KOPT-K1 (cell line): ENCODE results near the gene DHX34.
"Not testable (repeated sequence)": the region's sequence is repeated elsewhere in the genome, so short reads cannot be mapped to it uniquely, and the experiment has no call there.

ENCODE experiments used
- H3K27ac ChIP-seq: fragments of 200-600 bp; sonication (generic); 2 replicates; pipeline ENCODE4 v1.5.1; 2016; ENCODE audit warnings: antibody characterized with exemption, mild to moderate bottlenecking, low read depth, low read length; ENCODE audit not compliant: poor library complexity, severe bottlenecking
- H3K36me3 ChIP-seq: fragments of 200-600 bp; sonication (generic); 2 replicates; pipeline ENCODE4 v1.5.1; 2017; ENCODE audit warnings: antibody characterized with exemption, mild to moderate bottlenecking, low read length, moderate library complexity; ENCODE audit not compliant: insufficient read depth
- H3K9me3 ChIP-seq: fragments of 200-600 bp; sonication (generic); 2 replicates; pipeline ENCODE4 v1.5.1; 2017; ENCODE audit warnings: antibody characterized with exemption, low read length, mild to moderate bottlenecking; ENCODE audit not compliant: insufficient read depth, poor library complexity, severe bottlenecking

The DHX34 gene

GRCh38 chr19:47384533-47384932 is 35.4 kb downstream of the DHX34 start:
- not testable (repeated sequence) for H3K27ac ChIP-seq, H3K9me3 ChIP-seq
- H3K36me3 ChIP-seq = peaks cover 29% of the 10 kb centered on the region; the same call in 1 of the 2 replicates

DNA sequence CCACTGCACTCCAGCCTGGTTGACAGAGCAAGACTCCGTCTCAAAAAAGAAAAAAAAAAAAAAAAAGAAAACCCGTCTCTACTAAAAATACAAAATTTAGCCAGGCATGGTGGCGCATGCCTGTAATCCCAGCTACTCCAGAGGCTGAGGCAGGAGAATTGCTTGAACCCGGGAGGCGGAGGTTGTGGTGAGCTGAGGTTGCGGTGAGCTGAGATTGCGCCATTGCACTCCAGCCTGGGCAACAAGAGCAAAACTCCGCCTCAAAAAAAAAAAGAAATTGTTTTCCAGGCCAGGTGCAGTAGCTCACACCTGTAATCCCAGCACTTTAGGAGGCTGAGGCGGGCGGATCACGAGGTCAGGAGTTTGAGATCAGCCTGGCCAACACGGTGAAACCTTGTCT is 37.5 kb downstream of the DHX34 start:
- H3K27ac ChIP-seq, H3K36me3 ChIP-seq, H3K9me3 ChIP-seq: not testable (repeated sequence)

GRCh38 chr19:47387623-47388022 is 38.5 kb downstream of the DHX34 start:
- H3K36me3 ChIP-seq, H3K9me3 ChIP-seq, H3K27ac ChIP-seq: not testable (repeated sequence)

- H3K36me3 ChIP-seq, H3K9me3 ChIP-seq, H3K27ac ChIP-seq: not testable (repeated sequence)
Observed at GRCh38 chr19:47388721-47389120, 39.6 kb downstream of the DHX34 start.

- Histone ChIP-seq H3K36me3 (no peaks in the 10 kb centered on the region), H3K27ac (no peak overlapping the region), H3K9me3 (no peaks in the 10 kb centered on the region)
Observed at GRCh38 chr19:47389150-47389556, 40.0 kb downstream of the DHX34 start.

DNA sequence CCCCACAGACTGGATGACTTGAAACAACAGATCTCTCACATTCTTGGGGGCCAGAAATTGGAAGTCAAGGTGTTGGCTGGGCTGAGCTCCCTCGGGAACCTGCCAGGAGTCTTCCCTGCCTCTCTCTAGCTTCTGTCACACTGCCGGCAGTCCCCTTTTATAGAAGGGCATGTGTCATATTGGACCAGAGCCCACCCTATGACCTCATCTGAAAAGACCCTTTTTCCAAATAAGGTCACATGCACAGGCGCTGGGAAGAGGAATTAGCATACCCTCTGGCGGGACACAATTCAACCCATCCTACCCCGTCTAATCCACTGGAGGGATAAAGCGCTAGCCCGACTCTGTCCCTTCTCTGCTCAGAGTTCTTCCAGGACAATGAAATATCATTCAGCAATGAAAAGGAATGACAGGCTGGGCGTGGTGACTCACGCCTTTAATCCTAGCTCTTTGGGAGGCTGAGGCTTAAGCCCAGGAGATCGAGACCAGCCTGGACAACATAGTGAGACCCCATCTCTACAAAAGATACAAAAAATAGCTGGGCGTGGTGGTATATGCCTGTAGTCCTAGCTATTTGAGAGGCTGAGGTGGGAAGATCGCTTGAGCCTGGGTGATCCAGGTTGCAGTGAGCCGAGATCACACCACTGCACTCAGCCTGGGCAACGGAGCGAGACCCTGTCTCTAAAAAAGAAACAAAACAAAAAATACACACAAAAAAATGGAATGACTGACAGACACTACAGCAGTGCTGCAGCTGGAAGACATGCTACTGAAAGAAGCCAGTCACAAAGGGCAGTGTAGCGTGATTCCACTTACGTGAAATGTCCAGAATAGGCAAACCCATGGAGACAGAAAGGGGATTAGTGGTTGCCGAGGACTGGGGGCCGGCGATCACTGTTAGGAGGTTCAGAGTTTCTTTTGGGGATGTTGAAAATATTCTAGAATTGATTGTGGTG is 41.7 kb downstream of the DHX34 start:
- no peaks in the 10 kb centered on the region for H3K9me3 ChIP-seq
- H3K27ac ChIP-seq = no peak overlapping the region
- no peaks in the 10 kb centered on the region for H3K36me3 ChIP-seq

- Histone ChIP-seq H3K36me3 (no peaks in the 10 kb centered on the region), H3K27ac (no peak overlapping the region), H3K9me3 (no peaks in the 10 kb centered on the region)
Observed at GRCh38 chr19:47391510-47392223, 42.6 kb downstream of the DHX34 start.

DNA sequence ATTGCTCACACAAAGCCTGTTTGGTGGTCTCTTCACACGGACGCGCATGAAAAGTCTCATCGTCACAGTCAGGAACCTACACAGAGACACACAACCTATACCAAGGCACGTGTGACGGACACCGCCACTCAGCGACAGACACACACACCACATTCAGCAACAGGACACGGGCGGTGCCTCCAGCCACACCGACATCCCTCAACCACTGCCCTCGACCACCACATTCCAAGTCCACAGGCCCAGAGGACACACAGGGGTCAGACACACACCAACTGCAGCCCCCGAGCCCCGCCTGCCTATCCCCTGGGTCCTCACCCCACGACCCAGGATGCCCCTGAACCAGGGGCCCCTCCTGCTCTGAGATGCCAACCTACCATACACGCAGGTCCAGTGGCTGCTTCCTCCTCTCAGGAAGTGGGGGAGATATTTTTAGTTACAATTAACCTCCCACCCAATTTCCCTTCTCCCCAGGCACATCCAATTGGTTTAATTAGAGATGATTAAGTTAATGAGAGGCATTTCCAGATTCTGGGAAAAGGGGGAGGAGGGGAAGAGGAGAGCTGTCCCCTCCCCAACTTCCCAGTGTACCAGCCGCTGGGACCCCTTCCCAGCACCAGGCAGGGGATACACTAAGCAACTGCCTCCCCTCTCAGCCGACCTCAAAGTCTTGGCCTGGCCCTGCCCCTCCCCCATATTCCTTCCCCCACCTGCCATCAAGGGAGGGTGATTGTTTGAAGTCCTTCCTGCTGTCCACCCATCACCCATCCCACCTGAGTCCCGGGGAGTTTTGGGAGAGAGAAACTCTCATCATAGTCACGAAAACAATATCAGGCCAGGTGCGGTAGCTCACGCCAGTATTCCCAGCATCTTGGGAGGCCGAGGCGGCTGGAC is 49.8 kb downstream of the DHX34 start:
- no peaks in the 10 kb centered on the region for H3K36me3 ChIP-seq
- no peak overlapping the region for H3K27ac ChIP-seq
- H3K9me3 ChIP-seq = no peaks in the 10 kb centered on the region

DNA sequence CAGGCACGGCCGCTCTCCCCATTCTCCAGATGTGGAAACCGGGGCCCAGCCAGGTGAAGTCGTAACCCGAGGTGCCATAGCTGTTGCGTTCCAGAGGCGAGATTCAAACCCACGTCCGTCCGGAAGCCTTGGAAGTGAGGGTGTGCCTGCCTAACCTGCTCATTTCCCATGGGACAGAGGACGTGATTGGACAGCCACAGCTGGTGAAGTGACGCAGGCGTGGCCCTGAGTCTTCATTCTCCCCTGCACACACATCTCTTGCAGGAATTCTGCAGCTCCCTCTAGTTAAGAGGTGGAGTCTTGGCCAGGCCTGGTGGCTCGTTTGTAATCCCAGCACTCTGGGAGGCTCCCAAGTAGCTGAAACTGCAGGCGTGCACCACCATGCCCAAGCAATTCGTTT is 53.4 kb downstream of the DHX34 start:
- Histone ChIP-seq H3K9me3 (no peaks in the 10 kb centered on the region), H3K36me3 (no peaks in the 10 kb centered on the region), H3K27ac (no peak overlapping the region)

DNA sequence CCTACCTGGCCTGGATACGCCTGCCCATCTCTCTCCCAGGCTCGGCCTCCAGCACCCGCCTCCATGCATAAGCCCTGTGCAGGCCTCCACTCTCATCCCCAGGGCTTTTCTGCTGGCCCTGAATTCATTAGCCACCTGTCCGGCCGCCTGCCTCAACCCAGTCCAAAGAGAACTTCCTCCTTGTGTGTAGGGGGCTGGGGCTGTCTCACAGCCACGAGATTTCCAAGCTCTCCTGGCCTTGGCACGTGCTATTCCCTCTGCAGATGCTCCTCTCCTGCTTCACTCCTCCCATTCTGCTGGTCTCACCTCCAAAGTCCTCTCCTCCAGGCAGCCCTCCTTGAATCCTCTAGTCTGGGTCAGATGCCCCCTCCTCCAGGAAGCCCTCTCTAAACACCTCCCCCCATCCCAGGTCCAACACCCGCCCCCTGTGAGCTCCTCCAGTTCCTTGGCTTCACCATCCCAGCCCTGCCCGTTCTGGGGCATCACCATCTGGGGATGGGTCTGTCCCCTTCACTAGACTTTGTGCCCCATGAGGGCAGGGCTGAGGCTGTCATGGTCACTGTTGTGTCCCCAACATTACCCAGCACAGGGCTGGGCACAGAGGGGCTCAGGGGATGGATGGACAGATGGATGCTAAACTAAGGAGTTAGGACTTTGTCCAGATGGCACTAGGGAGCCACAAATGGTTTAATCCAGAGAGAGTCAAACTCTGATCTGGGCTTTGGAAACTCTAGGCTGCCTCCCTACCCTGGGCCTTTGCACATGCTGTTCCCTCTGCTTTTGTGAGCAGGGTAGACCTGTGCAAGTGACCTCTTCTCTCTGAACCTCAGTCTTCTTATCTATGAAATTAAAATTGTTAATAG is 55.5 kb downstream of the DHX34 start:
- no peak overlapping the region for H3K27ac ChIP-seq
- H3K36me3 ChIP-seq = no peaks in the 10 kb centered on the region
- no peaks in the 10 kb centered on the region for H3K9me3 ChIP-seq

DNA sequence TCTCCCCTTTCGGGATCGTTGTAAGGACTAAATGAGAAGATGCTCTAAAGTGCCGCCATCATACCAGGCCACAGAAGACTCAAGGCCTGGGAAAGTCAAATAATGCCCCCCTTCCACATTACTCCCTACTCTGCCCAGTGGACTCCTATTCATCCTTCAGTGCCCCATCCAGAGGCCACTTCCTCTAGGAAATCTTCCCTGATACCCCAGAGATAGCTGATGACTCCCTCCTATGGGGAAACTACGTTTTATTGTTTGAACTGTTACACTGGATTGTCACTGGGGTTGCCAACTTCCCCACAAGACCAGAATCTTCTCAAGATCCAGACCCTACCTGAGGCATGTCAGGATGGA is 56.1 kb downstream of the DHX34 start:
- no peaks in the 10 kb centered on the region for H3K36me3 ChIP-seq
- H3K27ac ChIP-seq = no peak overlapping the region
- H3K9me3 ChIP-seq = no peaks in the 10 kb centered on the region

- H3K36me3 ChIP-seq = no peaks in the 10 kb centered on the region
- no peak overlapping the region for H3K27ac ChIP-seq
- no peaks in the 10 kb centered on the region for H3K9me3 ChIP-seq
Observed at GRCh38 chr19:47405854-47406417, 56.8 kb downstream of the DHX34 start.

DNA sequence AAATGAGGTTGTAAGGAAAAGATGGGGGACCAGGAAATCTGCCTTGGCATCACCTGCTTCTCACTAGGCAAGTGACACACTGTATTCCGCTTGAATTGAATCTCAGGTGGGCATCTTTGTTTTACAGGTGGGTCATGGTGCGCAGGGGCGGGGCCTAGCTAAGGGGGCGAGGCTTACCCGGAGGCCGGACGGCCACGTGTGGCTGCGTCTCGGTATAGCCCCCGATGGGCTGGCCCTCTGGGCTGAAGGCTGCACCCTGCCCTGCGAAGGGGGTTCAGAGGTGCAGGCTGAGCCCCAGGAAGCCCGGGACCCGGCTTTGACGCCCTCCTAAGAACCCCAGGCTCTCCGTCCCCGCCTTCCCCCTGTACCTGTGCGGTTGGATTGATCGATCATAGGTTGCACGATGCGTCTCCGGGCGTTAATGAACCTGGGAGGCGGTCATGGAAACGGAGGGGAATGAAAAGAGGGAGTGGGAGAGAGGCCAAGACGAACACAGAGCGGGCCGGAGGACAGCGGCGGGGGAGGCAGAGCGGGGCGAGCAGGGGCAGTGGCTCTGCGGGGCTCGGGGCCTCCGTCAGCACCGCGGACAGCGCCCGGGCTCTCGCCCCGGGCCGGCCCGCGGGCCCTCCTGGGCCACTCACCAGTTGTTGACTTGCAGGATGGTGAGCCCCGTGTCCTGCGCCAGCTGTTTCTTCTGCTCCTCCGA is 57.7 kb downstream of the DHX34 start:
- no peaks in the 10 kb centered on the region for H3K36me3 ChIP-seq
- no peak overlapping the region for H3K27ac ChIP-seq
- H3K9me3 ChIP-seq = no peaks in the 10 kb centered on the region

DNA sequence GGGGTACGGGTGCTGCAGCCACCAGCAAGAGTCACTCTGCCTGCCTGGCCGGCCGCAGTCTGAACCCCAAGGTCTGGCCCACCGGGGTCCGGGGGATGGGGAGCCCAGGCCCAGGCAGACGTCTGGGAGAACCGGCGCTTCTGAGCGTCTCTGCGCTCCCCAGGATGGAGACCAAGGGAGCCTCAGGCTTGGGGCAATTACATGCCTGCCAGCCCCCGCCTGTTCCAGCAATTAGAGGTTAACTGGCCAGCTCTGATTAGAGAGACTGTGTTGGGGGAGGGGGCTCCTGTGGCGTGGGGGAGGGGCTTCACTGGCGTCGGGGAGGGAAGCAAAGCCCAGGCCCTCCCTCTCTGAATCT is 58.3 kb downstream of the DHX34 start:
- Histone ChIP-seq H3K9me3 (no peaks in the 10 kb centered on the region), H3K36me3 (no peaks in the 10 kb centered on the region), H3K27ac (no peak overlapping the region)
